A673 (cell line): Measurements from ENCODE around the gene MYO1F. TPM values are rescaled to one million over a fixed set of nuclear protein-coding genes. Genes with fewer than 3 reads are reported as not detected.
A peak's percentile ranks its signal among the peaks of the same experiment; 100 is the strongest.

Source experiments
- BruUV-seq: library from RNA; stranded (reverse); fragments of 400-500 nt; replicated peaks from 2 replicates; lab custom pipeline; 2021; lab: Mats Ljungman, UMichigan
- CTCF ChIA-PET: fragments of 300-600 bp; sonication (Branson Sonifier 250); formaldehyde crosslinking; loops from one replicate; lab custom pipeline; 2022; ENCODE audit warnings: antibody characterized with exemption; lab: Charles Lee
- POLR2A ChIA-PET: fragments of 300-600 bp; sonication (Branson Sonifier 250); formaldehyde crosslinking; loops from one replicate; lab custom pipeline; 2022; ENCODE audit warnings: antibody characterized with exemption; ENCODE audit not compliant: low non-redundant PET; lab: Charles Lee
- DNase-seq: peaks from one replicate; pipeline ENCODE4 v3.0.0-alpha.2; 2015; ENCODE audit warnings: low spot score
- H3K27ac ChIP-seq: fragments of 200-600 bp; sonication (generic); 2 replicates; pipeline ENCODE4 v1.5.1; 2016; ENCODE audit warnings: mixed run types, low read depth, mild to moderate bottlenecking, mixed read lengths, antibody characterized with exemption, low read length; ENCODE audit not compliant: poor library complexity, severe bottlenecking
- H3K27me3 ChIP-seq: fragments of 200-600 bp; sonication (generic); replicated peaks from 2 replicates; pipeline ENCODE4 v1.6.1; 2017; ENCODE audit warnings: mixed run types, low read depth, mild to moderate bottlenecking, mixed read lengths, antibody characterized with exemption, low read length; ENCODE audit not compliant: insufficient read depth, poor library complexity
- H3K36me3 ChIP-seq: fragments of 200-600 bp; sonication (generic); 2 replicates; pipeline ENCODE4 v1.6.1; 2016; ENCODE audit warnings: mixed run types, mild to moderate bottlenecking, mixed read lengths, antibody characterized with exemption, low read length; ENCODE audit not compliant: insufficient read depth, poor library complexity, severe bottlenecking
- H3K4me1 ChIP-seq: fragments of 200-600 bp; sonication (generic); 2 replicates; pipeline ENCODE4 v1.6.1; 2017; ENCODE audit warnings: mixed run types, mild to moderate bottlenecking, mixed read lengths, antibody characterized with exemption, low read length; ENCODE audit not compliant: insufficient read depth, poor library complexity, severe bottlenecking
- H3K4me3 ChIP-seq: fragments of 200-600 bp; sonication (generic); 2 replicates; pipeline ENCODE4 v1.5.1; 2016; ENCODE audit warnings: low read depth, mixed run types, mild to moderate bottlenecking, mixed read lengths, low read length; ENCODE audit not compliant: poor library complexity, severe bottlenecking
- H3K9me3 ChIP-seq: fragments of 200-600 bp; sonication (generic); 2 replicates; pipeline ENCODE4 v1.6.1; 2016; ENCODE audit warnings: mixed run types, low read depth, mild to moderate bottlenecking, mixed read lengths, antibody characterized with exemption, low read length; ENCODE audit not compliant: poor library complexity, severe bottlenecking
- CTCF ChIP-seq: fragments of 300-800, 200-600 bp; sonication (generic); conservative IDR thresholded peaks from 2 replicates; pipeline ENCODE4 v1.5.1; 2017; ENCODE audit warnings: low read depth, mild to moderate bottlenecking, antibody characterized with exemption, low read length, moderate library complexity, mixed read lengths
- EZH2 ChIP-seq: fragments of 200-600 bp; sonication (generic); IDR thresholded peaks from 2 replicates; pipeline ENCODE4 v1.6.1; 2017; ENCODE audit warnings: borderline replicate concordance, low read depth, mild to moderate bottlenecking, mixed read lengths, antibody characterized with exemption, low read length; ENCODE audit not compliant: poor library complexity, severe bottlenecking
- intact Hi-C: fragments of 100-400 bp; cut with micrococcal nuclease; formaldehyde crosslinking; loops from one replicate; pipeline ENCODE4 v1.10.0; 2022; ENCODE audit not compliant: unreplicated experiment
- total RNA-seq: library from RNA; stranded (reverse); gene quantifications from 2 replicates; pipeline ENCODE4 v1.2.3, GENCODE V29; 2021

MYO1F gene
- total RNA-seq, 1 experiment from 2014 or later = 0.26 TPM

GRCh38 chr19:8584965-8585893, 8.0 kb upstream of the MYO1F start:
- TF ChIP-seq CTCF = no peak
- no peak overlapping the region for H3K4me3 ChIP-seq
- no peaks in the 10 kb centered on the region for H3K9me3 ChIP-seq
- no peak overlapping the region for H3K27ac ChIP-seq
- POLR2A ChIA-PET = no interaction called here
- no peaks in the 10 kb centered on the region for H3K36me3 ChIP-seq
- H3K27me3 ChIP-seq = no peaks in the 10 kb centered on the region
- no TSS peak for BruUV-seq
- intact Hi-C loops = loop anchor here (5.0 kb wide), 1 partner anchor 228 kb away; no protein-coding TSS in a partner anchor
- no peak for DNase-seq
- CTCF ChIA-PET = interaction anchor here (0.6 kb wide), 1 partner anchor 172 kb away, joined by 4 read pairs; the partner anchor contains the start of gene MARCHF2
- peaks cover 4% of the 10 kb centered on the region for H3K4me1 ChIP-seq

GRCh38 chr19:8580710-8581281, 3.6 kb upstream of the MYO1F start:
- no TSS peak for BruUV-seq
- Histone ChIP-seq H3K27ac (no peak overlapping the region), H3K36me3 (no peaks in the 10 kb centered on the region), H3K27me3 (no peaks in the 10 kb centered on the region), H3K4me1 (peaks cover 9% of the 10 kb centered on the region), H3K4me3 (no peak overlapping the region), H3K9me3 (no peaks in the 10 kb centered on the region)
- TF ChIP-seq CTCF = peak; percentile 99
- TF ChIP-seq EZH2 = no peak
- intact Hi-C loops = loop anchor here (5.0 kb wide), 1 partner anchor 223 kb away; no protein-coding TSS in a partner anchor
- ChIA-PET POLR2A (interaction anchor here (0.5 kb wide), 1 partner anchor 606 kb away, joined by 3 read pairs; no protein-coding TSS in a partner anchor), CTCF (interaction anchor here (0.5 to 2.1 kb wide), 17 partner anchors 10 to 1481 kb away, joined by 3 to 23 read pairs (median 6); partner anchors contain the start of genes ACTL9 and ZNF414)
- DNase-seq = peak; percentile 86

- Histone ChIP-seq H3K9me3 (no peaks in the 10 kb centered on the region), H3K36me3 (no peaks in the 10 kb centered on the region), H3K27ac (no peak overlapping the region), H3K4me3 (no peak overlapping the region), H3K27me3 (no peaks in the 10 kb centered on the region), H3K4me1 (peaks cover 15% of the 10 kb centered on the region)
- peak; percentile 98 for TF ChIP-seq CTCF
- TF ChIP-seq EZH2 = no peak
- peak; percentile 81 for DNase-seq
- intact Hi-C loops = no loop called here
- POLR2A ChIA-PET = no interaction called here
- CTCF ChIA-PET = interaction anchor here (0.5 to 1.2 kb wide), 7 partner anchors 14 to 260 kb away, joined by 3 to 5 read pairs (median 3); partner anchors contain the start of gene HNRNPM
- BruUV-seq = no TSS peak
Measured at GRCh38 chr19:8578642-8579265, 1.5 kb upstream of the MYO1F start.
